KMS-11 (cell line): ENCODE results near the gene ADGRD2.

Experiments used
- H2AFZ ChIP-seq: fragments of 200-600 bp; sonication (generic); 2 replicates; pipeline ENCODE4 v1.6.1; 2016; ENCODE audit warnings: antibody characterized with exemption, mixed run types, low read depth
- H3K27ac ChIP-seq: fragments of 200-600 bp; sonication (generic); 2 replicates; pipeline ENCODE4 v1.6.1; 2016; ENCODE audit warnings: mild to moderate bottlenecking, mixed run types
- H3K27me3 ChIP-seq: fragments of 200-600 bp; sonication (generic); 2 replicates; pipeline ENCODE4 v1.6.1; 2017; ENCODE audit warnings: mild to moderate bottlenecking, low read depth, mixed run types, moderate library complexity; ENCODE audit not compliant: insufficient read depth
- H3K36me3 ChIP-seq: fragments of 200-600 bp; sonication (generic); 2 replicates; pipeline ENCODE4 v1.6.1; 2017; ENCODE audit warnings: mild to moderate bottlenecking, mixed run types; ENCODE audit not compliant: insufficient read depth
- H3K4me1 ChIP-seq: fragments of 200-600 bp; sonication (generic); 2 replicates; pipeline ENCODE4 v1.6.1; 2016; ENCODE audit warnings: mild to moderate bottlenecking, low read depth, mixed run types; ENCODE audit not compliant: poor library complexity, severe bottlenecking
- H3K4me2 ChIP-seq: fragments of 200-600 bp; sonication (generic); 2 replicates; pipeline ENCODE4 v1.7.0; 2016; ENCODE audit warnings: mild to moderate bottlenecking, mixed run types
- H3K4me3 ChIP-seq: fragments of 200-600 bp; sonication (generic); IDR thresholded peaks from 2 replicates; pipeline ENCODE4 v1.6.1; 2017; ENCODE audit warnings: low read depth, low read length, mixed read lengths; ENCODE audit not compliant: insufficient read depth
- H3K79me2 ChIP-seq: fragments of 200-600 bp; sonication (generic); 2 replicates; pipeline ENCODE4 v1.6.1; 2016; ENCODE audit warnings: low read depth, mixed run types; ENCODE audit not compliant: insufficient read depth
- H3K9ac ChIP-seq: fragments of 200-600 bp; sonication (generic); 2 replicates; pipeline ENCODE4 v1.6.1; 2016; ENCODE audit warnings: mild to moderate bottlenecking, mixed run types
- H4K20me1 ChIP-seq: fragments of 200-600 bp; sonication (generic); 2 replicates; pipeline ENCODE4 v1.6.1; 2016; ENCODE audit warnings: mild to moderate bottlenecking, mixed run types; ENCODE audit not compliant: insufficient read depth
- CTCF ChIP-seq: fragments of 200-600 bp; sonication (generic); conservative IDR thresholded peaks from 2 replicates; pipeline ENCODE4 v1.6.1; 2017; ENCODE audit warnings: low read depth, mild to moderate bottlenecking, antibody characterized with exemption, low read length, moderate library complexity, mixed read lengths

The ADGRD2 gene

GRCh38 chr9:124475158-124475867, 25.1 kb downstream of the ADGRD2 start:
- Histone ChIP-seq H3K4me3 (no peak overlapping the region), H3K9ac (no peak overlapping the region), H3K27me3 (peaks cover 12% of the 10 kb centered on the region; the same call in 1 of the 2 replicates), H3K4me1 (no peaks in the 10 kb centered on the region), H4K20me1 (no peaks in the 10 kb centered on the region), H3K79me2 (no peaks in the 10 kb centered on the region), H3K27ac (no peak overlapping the region), H3K4me2 (no peak overlapping the region), H2AFZ (no peak overlapping the region), H3K36me3 (no peaks in the 10 kb centered on the region)
- no peak for TF ChIP-seq CTCF

- H3K36me3 ChIP-seq, result no peaks in the 10 kb centered on the region
- H3K79me2 ChIP-seq, result no peaks in the 10 kb centered on the region
- H3K4me2 ChIP-seq, result no peak overlapping the region
- H4K20me1 ChIP-seq, result no peaks in the 10 kb centered on the region
- no peak overlapping the region for H3K9ac ChIP-seq
- H3K27me3 ChIP-seq, result peaks cover 12% of the 10 kb centered on the region; the same call in 1 of the 2 replicates
- no peaks in the 10 kb centered on the region for H3K4me1 ChIP-seq
- no peak overlapping the region for H2AFZ ChIP-seq
- H3K27ac ChIP-seq, result no peak overlapping the region
- no peak overlapping the region for H3K4me3 ChIP-seq
- TF ChIP-seq CTCF, result no peak
Measured at GRCh38 chr9:124475868-124476690, 25.8 kb downstream of the ADGRD2 start.

GRCh38 chr9:124477211-124477647, 27.0 kb downstream of the ADGRD2 start:
- Histone ChIP-seq H3K9ac (no peak overlapping the region), H3K27ac (no peak overlapping the region), H3K36me3 (no peaks in the 10 kb centered on the region), H2AFZ (no peak overlapping the region), H4K20me1 (no peaks in the 10 kb centered on the region), H3K4me1 (no peaks in the 10 kb centered on the region), H3K27me3 (peaks cover 12% of the 10 kb centered on the region; the same call in 1 of the 2 replicates), H3K79me2 (no peaks in the 10 kb centered on the region), H3K4me2 (no peak overlapping the region), H3K4me3 (no peak overlapping the region)
- TF ChIP-seq CTCF, result no peak

GRCh38 chr9:124477648-124478285, 27.5 kb downstream of the ADGRD2 start:
- H3K36me3 ChIP-seq, result no peaks in the 10 kb centered on the region
- H3K27ac ChIP-seq, result no peak overlapping the region
- no peak overlapping the region for H3K4me2 ChIP-seq
- peaks cover 12% of the 10 kb centered on the region; the same call in 1 of the 2 replicates for H3K27me3 ChIP-seq
- no peaks in the 10 kb centered on the region for H3K4me1 ChIP-seq
- H3K79me2 ChIP-seq, result no peaks in the 10 kb centered on the region
- TF ChIP-seq CTCF, result no peak
- H4K20me1 ChIP-seq, result no peaks in the 10 kb centered on the region
- no peak overlapping the region for H3K9ac ChIP-seq
- no peak overlapping the region for H2AFZ ChIP-seq
- H3K4me3 ChIP-seq, result no peak overlapping the region
